Ureter (tissue), 1 donor: ENCODE data around the gene APELA. TPM values are rescaled to one million over a fixed set of nuclear protein-coding genes. Genes with fewer than 3 reads are reported as not detected.
"Not testable (repeated sequence)": the region's sequence is repeated elsewhere in the genome, so short reads cannot be mapped to it uniquely, and the experiment has no call there.

Source experiments
- DNase-seq: peaks from one replicate; pipeline ENCODE4 v3.0.0-alpha.2; 2020; ENCODE audit warnings: low spot score
- total RNA-seq: library from RNA; stranded (reverse); gene quantifications from one replicate; pipeline ENCODE4 v1.2.4, GENCODE V29; 2023
- donor health status: DM: yes; HTN: yes; CAD: no.

APELA gene, protein sequence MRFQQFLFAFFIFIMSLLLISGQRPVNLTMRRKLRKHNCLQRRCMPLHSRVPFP
- not detected for total RNA-seq

DNA sequence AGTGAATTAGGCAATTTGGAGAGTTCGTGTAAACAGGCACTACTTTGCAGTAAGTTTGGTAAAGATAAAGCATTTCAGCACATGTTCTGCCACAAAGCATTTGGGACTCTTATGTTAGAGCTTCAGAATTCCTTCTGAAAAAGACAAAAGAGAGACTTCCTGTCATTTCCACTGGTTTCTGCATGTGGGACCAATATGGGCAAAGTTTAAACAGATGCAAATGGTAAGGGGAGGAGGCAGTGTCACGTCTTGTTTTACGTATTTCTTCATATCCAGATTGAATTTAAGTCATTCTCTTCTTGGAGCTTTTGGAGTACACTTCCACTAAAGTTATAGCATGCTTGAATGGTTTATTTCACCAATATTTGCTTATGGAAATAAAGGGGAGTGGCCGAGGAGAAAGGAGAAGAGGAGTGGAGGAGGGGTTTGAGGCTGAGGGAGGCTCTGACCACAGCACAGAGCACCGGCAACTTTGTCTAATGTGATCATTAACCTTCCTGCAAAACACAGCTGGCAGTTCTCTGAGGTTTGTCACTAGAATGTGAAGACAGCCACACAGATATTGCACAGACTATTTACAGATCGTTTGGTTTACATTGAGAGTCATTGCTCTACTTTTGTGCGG is at the start of gene APELA:
Gene APELA, plus strand, starts transcription at position 479 of the 625 bp plus-strand sequence. CDS start 154 bp downstream, outside the sequence.
- DNase-seq: no peak

DNA sequence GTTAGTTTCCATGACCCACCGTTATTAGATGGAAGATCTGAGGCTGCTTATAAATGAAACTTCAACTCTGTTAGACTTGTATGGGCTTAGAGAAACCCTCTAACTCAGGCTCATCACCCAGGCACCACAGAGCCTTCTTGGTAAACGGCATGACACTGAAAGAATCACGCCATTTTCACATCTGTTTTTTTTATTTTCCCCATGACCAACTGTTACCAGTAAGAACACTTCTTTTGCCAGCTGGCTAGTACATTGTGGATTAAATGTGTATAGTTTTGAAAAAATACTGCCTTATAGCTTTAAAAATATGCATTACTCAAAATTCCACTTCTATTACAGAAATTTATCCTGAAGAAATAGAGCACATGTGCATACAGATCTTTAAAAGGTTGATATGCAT is 48.0 kb upstream of the APELA start:
- no peak for DNase-seq

DNA sequence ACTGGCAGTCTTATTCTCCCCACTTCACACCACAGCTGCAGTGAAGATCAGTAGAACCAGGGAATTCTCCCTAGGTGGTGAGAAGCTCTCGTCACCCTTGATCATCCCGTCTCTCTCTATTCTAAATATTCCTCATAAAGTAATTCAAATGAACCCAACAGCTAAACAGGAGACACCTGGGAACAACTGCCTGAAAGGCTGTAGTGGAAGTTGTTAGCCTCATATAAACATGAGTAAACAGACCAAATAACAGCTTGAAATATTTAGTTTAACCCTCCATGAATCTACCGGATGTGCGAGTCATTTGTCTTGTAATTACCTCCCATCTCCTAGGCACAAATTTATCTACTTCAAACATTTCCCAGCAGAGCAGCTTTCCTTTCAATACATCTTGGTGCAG is 30.4 kb upstream of the APELA start:
- DNase-seq: no peak

DNA sequence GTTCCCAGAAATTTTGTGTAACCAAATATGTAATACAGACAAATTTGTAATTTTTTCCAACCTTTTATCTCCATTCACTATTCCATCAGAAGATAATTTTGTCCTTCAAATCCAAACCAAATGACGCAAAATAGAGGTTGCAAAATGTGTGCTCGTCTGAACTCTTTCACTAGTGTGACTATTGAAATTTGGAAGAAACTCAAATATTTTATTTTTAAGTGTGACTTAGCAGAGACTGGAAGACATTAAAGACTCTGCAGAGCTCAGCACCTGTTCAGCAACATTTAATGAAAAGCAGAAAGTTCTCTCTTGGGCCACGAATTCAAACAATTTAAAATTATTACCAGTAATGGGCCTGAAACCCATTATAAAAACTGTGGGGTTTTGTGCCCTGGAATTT is 30.0 kb upstream of the APELA start:
- no peak for DNase-seq

DNA sequence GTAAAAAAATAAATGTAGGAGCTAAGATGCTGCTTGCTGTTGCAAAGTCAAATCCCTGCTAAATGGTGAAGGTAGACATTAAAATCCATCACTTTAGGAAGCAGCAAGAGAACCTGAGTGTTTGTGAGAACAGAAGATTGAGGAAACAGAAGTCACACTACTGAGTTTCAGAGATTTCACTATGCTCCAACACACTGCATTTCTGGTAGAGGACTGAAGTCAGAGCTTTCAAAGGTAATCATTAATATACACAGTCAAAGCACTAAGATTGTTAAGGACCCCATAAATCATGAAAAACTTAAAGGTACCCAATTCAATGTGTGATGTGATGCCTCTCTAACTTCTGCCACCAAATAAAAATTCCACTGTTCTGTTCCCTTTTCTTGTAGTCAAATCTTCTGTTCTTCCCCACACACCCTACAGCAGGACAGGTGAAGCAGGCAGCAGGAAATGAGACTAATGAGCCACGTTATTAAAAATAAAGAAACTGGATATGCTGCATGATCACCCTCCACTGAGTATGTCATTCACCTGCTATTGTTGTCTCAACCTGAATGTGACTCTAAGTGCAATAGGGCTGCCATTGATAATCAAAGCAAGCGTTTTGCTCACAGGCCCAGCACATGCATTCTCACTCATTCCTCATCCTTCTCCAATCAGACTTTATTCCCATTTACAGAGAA is 28.9 kb upstream of the APELA start:
- DNase-seq: no peak

DNA sequence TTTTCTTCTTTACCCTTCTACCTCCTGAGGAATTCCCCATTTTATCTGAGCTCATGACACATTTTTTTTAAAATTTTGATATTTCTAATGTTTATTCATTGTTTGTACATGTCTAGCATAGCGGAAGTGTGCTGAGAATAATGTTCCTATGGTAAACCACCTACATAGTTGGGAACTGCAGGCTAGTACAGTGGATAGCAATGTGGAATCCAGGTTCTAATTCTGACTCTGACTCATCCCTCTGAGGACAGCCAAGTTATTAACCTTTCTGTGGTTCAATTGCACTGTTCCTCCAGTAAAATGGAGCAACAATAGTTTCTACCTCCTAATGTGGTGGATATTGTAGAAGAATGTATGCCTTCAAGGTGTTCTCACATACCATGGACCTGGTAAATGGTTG is 20.6 kb upstream of the APELA start:
- DNase-seq: no peak

DNA sequence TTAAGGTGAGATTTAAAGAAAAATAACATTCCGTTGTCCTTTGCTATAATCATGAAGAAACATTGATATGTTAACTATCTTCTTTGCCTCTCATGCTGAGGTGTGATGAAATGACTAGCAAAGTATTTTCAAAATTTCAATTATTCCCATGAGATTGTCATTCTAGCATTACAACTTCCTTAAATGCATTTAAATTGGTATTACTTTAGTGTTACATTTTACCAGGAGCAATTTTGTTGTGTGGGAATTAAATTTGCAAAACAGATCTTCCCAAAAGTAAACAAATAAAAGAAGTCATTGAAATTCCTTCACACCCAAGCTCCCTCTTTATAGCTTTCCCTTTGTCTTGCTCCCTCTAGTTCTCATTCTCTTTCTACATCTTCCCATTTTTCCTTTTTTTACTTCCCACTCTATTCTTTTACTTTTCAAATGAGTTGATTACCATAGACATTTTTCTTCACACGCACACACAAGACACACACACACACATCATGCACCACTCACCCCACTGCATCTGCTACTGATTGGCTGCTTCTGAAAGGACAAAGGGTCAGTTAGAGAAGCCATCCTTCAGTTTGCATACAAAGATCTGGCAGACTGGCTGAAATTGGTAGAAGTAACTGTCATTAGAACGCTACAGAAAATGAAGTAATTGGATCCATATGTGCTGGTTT is 10.0 kb upstream of the APELA start:
- DNase-seq: no peak

DNA sequence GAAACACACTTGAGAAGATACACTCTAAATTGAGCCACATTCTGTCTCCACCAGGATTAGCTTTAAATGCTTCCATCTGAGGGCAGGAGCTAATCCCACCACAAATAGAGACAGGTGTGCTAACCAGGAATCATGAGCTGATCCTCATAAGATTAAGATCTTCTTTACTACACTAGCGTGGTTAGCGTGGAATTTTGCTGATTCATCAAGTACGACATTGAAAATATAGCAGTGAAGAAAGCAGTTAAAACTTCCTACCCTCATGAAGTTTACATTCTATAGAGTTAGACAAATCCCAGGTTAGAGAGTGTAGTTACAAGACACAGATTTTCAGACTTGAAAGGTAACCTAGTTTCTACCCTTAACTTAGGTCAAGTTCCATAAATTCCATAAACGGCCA is 5.3 kb upstream of the APELA start:
- DNase-seq: no peak

DNA sequence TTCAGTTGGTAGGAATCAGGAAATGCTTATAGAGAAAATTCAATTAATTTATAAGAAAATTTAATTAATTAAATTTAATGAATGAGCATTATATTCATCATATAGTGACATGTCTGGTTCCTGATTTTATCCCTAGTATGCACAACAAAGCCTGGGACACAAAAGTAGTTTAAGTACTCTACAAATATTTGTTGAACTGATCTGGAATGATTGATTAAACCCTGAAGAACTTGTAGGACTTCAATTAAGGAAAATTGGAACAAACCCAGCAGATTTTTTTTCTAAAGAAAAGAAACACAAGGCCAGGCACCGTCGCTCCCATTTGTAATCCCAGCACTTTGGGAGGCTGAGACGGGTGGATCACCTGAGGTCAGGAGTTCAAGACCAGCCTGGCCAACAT is 4.5 kb upstream of the APELA start:
- DNase-seq: no peak

DNA sequence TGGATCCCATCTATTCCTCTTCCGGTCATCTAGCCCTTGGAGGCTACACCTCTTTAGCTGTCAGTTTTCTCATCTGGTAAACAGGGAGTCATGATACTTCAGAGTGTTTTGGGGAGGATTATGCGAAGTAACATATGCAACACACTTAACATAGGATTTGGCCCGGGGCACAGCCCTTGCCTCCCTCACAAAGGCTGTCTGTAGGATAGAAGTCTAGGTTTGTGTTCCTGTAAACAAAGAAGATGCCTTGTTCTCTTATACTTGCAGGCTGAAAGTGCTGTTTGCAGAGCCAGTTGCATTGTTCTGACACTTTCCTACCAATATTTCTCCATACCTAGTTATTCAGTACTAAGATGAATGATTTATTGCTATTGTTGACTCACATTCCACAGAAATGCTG is 2.2 kb upstream of the APELA start:
- DNase-seq: no peak

DNA sequence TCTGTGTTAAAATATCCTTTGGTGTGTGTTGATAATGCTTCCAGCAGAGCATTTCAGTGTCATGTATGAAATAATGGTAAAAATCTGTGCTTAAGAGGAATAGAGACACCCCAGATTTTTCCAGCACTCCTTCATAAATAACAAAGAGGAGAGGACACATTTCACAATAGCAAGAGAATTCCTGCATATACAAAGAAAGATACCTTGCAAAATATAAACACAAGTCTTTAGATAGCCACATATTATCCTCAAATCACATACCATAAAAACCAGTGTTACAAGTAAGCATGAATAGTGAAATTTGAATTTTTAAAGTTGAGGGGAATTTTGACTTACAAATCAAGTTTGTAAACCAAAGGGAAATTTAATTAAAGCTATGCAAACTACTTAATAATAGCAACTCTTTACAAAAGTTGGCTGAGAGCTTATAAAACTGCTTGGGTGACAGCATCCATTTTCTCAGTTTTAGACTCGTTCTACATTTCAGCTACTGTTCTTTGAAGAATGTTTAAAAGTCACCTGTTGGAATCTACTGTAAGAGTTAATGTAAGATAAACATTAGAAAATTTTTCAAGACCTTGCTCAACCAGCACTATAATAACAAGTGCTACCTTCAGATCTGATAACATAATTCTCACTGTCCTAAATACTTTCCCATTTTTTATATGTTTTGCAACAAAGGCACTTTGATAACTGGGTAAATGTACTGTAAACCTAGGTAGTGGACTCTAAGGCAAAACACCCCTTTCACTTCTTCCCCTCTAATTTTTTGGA is 3.7 kb downstream of the APELA start:
- DNase-seq: no peak

DNA sequence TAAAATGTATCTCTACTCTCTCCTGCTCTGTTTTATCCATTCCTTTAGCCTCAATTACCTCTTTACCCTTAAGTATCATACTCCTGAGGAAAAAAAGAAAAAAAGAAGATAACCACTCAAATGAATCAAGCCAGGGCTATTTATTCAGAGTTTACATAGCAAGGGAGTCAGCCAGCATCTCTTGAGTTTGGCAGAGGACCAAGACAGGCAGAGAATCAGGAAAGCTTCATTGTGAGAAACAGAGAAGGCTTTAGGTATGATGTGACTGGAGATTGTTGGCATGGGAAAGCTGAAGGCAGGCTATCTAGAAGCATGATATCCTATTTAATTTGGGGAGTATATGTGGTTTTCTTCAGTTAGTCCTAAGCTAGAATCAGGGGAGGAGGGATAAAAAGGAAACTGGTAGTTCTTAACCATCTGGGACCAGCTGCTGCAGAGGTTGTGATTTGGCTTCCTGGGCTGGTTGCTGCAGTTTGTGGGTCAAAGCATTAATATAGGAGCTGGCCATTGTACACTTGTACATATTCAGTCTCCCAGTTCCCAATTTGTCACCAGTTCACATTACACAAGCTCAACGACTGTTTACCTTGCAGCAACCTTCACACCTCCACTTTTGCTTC is 11.2 kb downstream of the APELA start:
- DNase-seq: no peak

DNA sequence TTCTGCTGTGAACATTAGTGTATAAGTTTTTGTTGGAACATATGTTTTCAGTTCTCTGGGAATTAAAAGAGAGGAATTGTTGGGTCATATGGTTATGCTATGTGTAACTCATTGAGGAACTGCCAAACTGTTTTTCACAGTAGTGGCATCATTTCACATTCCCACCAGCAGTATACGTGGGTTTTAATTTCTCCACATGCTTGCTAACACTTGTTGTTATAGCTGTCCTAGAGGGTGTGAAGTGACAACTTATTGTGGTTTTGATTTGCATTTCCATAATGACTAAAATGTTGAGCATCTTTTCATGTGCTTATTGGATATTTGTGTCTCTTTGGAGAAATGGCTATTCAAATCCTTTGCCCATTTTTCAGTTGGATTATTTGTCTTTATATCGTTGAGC is 13.7 kb downstream of the APELA start:
- no peak for DNase-seq

DNA sequence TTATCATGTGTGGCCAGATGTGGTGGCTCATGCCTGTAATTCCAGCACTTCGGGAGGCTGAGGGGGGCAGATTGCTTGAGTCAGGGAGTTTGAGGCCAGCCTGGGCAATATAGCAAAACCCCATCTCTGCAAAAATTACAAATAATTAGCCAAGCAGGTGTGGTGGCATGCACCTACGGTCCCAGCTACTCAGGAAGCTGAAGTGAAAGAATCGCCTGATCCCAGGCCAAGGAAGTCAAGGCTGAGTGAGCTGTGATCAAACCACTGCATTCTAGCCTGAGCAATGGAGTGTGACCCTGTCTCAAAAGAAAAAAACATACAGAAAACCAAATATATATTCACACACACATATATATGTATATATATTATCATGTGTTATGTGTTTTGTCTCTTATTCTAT is 15.0 kb downstream of the APELA start:
- DNase-seq: no peak

DNA sequence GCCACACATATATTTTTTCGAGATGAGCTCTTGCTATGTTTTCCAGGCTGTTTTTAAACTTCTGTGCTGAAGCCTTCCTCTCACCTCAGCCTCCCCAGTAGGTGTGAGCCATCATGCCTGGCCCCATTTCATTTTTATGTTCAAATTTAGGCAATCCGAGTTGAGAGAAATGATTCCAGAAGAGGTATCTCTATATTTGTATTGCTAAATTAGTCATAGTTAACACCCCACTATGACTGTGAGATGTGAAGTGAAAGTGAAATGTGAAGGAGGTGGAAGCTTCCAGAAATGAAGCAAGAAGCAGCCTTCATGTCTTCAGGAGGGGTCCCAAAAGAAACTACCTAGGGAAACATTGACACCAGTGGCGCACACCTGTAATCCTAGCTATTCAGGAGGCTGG is 17.7 kb downstream of the APELA start:
- no peak for DNase-seq

DNA sequence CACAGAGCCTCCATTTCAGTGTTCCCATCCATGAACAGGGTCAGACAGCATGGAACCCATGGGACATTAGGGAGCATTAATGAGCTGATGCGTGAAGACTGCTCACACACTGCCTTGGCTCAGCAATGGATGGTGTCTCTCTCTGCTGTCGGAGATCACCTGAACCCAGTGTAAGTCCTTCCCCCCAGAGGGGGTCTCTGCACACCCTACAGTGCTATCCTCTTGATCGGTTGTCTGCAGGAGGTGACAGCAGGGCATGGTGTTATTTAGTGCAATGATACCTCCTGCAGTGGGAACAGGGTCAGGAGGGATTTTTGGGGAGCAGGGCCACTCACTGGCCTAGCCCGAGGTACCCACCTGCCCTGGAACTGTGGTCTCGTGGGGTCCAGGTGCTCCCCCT is 25.6 kb downstream of the APELA start:
- no peak for DNase-seq

DNA sequence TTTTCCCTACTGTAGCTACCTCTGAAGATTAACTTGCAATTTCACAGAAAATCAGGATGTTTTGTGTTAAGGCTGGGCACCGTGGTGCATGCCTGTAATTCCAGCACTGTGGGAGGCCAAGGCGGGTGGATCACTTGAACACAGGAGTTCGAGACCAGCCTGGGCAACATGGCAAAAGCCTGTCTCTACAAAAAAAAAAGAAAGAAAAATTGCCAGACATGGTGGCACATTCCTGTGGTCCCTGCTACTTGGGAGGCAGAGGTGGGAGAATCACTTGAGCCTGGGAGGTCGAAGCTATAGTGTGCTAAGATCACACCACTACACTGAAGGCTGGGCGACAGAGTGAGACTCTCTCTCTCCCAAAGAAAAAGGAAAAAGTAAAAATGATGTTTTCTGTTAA is 27.4 kb downstream of the APELA start:
- no peak for DNase-seq

DNA sequence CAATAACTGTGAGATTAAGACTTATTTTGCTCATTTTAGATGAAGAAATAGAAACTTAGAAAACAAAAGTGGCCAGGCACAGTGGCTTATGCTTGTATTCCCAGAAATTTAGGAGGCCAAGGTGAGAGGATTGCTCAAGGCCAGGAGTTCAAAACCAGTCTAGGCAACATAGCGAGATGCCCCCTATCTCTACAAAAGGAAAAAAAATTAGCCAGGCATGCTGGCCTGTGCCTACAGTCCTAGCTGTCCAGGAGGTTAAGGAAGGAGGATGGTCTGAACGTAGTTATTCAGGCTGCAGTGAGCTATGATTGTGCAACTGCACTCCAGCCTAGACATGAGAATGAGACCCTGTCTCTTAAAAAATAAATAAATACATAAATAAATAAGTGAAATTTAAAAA is 28.0 kb downstream of the APELA start:
- DNase-seq: no peak

DNA sequence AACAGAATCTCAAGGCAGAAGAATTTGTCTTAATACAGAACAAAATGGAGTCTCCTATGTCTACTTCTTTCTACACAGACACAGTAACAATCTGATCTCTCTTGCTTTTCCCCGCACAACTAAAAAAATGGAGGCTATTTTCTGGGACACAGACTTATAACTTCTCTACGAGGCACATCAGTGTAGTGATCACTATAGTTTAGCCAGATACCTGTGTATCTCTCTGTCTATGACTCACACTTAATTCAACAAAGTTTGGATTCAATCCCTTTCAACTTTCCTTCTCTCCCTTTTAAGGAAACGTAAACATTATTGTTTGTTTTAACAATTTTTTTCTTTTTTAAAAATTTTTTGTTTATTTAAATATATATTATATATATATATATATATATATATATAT is 29.4 kb downstream of the APELA start:
- DNase-seq: no peak

DNA sequence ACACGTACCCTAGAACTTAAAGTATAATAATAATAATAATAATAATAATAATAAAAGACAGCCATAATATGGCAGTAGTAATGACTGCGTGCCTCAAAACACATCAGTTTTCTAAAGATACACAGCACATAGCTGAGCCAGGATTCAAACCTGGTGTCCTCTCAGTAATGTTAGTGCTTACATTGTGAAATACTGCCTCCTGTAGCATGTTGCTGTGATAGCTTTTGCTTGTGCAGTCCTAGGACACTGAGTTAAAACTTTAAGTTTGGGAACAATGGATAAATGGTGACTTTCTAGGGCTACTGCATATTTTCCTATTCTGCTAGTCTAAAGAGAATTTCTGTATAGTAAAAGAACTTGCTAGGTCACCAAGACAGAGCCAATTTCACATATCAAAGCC is 36.5 kb downstream of the APELA start:
- not testable (repeated sequence) for DNase-seq

DNA sequence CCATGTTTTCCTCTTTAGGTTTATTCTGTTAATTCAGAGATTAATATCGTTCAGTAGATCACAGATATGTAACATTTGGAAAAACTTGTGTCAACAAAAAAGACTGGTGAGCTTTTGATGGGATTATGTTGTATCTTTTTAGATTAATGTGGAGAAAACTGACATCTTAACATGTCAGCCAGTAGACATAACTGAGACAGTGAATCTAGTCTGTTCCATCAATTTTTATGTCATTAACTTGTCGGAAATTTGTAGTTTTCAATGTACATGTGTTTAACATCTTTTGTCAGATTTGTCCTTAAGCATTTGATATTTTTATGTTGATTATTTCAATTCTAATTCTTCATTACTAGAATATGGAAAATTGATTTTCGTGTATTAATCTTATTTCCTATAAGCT is 42.0 kb downstream of the APELA start:
- DNase-seq: no peak

DNA sequence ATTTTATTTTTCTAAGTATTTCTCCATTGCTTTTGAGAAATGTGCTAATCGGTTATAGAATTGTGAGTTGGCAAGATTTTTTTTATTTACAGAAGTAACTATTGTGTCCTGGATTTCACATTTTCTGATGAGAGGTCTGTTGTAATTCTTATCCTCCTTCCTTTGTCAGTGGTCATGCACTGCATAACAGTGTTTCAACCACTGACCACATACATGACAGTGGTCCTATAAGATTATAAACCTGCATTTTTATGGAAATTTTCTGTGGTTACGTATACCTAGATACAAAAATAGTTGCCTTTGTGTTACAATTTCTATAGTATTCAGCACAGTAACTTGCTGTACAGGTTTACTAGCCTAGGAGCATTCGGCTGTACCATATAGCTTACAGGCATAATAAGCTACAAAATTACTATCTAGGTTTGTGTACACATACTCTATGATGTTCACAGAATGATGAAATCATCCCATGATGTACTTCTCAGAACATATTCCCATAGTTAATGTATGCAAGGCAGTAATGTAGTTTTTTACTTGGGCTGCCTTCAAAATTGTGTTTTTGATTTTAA is 47.8 kb downstream of the APELA start:
- no peak for DNase-seq
